ENCODE measurements around the gene RASA3.
A peak's percentile ranks its signal among the peaks of the same experiment; 100 is the strongest.

The RASA3 gene

DNA sequence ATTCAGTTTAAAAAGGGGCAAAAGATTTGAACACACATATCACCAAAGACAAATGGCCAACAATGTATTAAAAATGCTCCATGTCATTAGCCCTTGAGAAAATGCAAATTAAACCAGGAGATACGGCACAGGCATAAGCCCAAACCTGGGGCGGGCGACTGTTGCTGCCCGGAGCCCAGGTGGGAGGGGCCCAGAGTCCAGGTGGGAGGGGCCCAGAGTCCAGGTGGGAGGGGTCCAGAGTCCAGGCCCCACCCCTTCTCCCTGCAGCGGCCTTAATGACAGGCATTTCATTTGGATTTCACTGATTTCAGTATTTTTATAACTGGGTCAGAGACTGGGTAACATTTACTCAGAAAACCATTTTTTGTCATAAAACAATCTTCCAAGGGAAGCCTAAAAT is 78.2 kb downstream of the RASA3 start:
- no peak for DNase-seq (ENCODE audit: low read depth)

GRCh38 chr13:114053026-114053425 is 79.4 kb downstream of the RASA3 start:
- no peak for DNase-seq (ENCODE audit: low read depth)

DNA sequence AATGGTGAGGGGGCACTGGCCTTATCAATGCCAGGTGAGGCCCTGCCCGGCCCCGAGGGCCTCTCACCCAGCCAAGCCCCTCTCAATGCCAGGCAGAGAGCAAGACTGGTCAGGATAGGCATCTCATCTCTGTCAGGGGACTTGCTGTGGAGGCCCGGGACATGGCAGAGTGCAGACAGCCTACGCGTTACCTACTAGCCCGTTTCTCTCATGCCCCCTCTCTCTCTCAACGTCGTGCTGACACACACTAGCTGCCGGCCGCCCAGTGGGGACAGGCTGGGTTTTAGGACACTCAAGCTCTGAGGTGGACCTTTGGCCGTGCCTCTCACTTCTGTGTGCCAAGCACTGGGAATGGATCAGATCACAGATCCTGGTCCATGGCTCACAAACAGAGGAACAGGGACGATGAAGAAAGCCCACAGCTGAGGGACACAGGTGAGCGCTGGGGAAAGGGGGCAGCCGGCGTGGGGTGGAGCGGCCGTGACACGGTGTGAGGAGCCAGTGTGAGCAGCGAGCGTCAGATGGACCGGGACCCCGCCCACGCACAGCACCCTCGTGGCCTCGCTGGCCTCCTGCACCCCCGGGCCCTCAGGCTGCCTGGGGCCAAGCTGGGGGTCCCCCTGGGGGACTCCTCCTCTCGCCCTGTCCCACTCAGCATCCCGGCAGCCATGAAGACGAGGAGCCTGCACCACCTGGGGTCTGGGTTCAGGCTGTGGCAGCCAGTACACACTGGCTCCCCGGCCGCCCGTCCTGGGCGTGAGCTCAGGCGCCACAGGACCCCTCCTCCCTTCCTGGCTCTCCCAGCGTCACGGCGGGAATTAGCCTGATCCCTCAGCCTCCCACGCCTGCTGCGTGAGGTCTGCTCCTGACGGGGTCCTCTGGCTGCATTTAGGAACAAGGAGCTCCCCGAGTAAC is 81.6 kb downstream of the RASA3 start:
- no peak for DNase-seq (ENCODE audit: low read depth)

DNA sequence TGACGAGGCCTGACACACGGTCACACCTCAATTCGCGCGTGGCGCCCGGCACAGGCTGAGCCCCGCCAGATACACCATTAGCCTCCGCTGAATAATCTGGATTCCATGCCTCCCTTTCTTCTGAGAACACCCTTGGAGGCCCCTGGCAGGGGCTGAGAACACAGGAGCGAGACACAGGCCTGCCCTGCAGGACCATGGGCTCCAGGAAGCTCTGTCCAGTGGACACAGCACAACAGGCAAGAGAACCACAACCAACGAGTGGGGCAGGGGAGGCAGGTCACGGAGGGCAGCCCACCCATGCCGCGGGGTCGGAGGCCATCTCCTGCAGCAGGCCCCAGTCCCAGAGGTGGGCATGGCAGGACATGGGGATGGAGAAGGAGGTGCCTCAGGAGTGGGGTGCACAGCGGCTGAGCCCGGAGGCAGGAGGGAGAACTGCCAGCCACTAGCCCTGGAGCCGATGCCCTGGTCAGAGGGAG is 82.8 kb downstream of the RASA3 start:
- no peak for DNase-seq (ENCODE audit: low read depth)

DNA sequence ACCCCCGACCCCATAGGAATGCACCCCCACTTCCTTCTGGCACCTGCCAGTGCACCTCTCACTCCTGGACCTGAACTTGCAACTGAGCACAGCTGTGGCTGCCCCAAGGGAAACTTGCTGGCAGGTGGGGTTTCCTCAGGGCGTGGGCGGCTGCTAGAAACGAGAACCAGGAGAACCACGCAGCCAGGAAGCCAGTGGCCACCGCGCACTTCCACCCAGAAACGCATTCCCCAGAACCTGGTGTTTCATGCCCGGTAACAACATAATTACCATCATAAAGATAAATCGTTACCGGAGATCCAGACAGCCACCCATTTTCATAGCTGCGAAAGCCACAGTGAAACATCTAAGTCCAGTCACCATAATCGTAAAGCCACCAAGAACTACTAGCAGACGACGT is 83.4 kb downstream of the RASA3 start:
- peak; percentile 41 for DNase-seq (ENCODE audit: low read depth)

DNA sequence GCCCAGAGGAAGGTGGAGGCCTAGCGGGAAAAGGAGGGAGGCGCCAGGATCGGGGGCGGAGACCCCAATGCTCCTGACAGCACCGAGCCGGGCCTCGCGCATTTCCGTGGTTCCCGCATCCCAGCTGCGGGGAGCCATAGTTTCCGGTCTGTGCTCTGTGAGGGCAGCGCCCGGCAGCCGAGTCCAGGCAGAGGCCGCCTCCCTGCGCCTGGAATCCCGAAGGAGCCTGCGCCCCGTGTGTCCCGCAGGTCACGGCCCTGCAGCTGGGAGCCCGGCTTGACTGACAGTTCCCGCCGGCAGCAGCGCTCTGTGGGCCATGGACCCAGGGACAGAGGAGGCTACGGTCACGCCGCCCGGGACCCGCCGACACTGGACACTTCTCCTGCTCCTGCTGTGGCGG is 84.0 kb downstream of the RASA3 start:
- no peak for DNase-seq (ENCODE audit: low read depth)

DNA sequence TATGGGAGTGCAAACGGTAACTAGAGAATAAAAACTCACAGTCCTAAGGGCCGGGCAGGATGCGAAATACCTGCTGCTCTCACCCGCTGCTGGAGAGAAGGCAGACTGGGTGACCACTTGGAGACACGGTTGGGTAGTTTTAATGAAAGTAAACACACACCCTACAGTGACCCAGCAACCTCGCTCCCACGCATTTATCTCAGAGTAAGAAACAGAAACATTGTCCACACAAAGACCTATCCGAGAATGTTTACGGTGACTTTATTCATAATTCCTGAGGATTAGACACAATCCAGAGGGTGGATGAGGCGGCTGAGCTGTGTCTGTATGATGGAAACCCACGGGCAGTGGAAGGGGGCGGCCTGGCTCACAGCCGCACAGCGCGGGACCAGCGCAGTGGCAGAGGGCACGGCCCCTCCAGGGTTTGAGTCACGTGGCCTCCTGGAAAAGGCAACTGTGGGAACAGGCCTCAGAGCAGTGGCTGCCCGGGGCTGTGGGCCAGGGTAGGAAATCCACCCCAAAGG is 85.0 kb downstream of the RASA3 start:
- no peak for DNase-seq (ENCODE audit: low read depth)

DNA sequence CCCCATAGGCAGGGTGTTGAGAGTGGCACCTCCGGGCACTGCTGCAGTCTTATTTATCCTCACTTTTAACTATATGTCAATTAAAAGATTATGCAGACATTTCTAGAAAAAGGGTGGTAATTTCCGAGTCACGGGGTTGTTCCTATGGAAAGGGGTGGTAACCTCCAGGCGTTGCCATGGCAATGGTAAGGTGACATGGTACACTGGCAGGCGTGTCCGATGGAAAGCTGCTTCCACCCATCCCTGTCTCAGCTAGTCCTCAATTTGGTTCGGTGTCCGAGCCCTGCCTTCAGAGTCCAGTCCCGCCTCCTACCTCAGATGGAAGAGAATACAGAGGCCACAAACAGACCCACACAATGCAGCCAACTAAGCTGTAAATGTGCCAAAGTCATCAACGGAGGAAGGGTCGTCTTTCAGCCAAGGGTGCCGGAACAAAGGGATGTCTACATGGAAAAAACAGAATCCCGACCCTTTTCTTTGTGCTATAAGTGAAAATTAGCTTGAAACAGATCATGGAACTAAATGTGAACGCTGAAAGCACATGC is 85.9 kb downstream of the RASA3 start:
- no peak for DNase-seq (ENCODE audit: low read depth)

DNA sequence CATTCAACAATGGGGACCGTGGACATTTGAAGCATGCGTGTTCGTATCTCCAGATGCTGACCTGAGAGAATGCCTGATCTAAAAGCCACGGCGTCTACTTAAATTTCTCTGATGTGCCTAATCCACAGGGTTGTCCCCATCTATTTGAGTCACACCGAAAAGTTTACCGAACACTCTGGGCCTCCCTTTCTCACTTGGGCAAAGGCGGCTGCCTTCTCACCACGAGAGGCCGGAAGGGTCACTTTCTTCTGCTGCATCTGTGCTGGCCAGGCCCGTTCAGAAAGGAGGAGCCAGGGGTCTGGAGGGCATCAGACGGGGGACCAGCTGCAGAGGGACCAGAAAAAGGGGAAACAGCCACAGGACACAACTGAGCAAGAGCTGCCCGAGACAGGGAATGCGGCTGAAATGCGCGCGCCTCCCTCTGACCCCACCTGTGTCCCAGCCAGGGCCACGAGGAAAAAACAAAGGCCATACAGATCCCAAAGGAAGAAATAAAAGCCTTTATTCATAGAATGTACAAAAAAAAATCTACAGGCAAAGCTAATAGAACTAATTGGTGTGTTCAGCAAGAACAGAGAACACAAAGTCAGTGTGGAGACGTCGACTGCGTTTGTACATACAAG is 87.2 kb downstream of the RASA3 start:
- DNase-seq (ENCODE audit: low read depth), result no peak

DNA sequence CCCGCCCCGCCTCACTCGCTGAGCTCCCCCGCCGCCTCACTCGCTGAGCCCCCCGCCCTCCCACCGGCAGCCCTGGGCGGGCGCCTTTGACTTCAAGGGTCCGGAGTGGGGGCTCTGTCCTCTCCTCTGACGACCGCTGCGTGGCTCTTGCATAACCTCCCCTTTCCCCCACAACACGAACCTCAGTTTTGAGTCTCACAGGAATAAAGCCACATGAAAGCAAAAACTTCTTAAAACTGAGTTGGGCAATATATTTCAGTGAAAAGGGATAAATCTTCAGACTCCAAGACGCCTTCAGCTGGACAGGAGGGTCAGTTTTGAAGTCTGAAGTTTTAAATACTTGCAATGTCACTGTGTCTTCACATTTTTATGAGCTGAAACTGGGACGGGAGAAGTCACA is 87.9 kb downstream of the RASA3 start:
- no peak for DNase-seq (ENCODE audit: low read depth)

DNA sequence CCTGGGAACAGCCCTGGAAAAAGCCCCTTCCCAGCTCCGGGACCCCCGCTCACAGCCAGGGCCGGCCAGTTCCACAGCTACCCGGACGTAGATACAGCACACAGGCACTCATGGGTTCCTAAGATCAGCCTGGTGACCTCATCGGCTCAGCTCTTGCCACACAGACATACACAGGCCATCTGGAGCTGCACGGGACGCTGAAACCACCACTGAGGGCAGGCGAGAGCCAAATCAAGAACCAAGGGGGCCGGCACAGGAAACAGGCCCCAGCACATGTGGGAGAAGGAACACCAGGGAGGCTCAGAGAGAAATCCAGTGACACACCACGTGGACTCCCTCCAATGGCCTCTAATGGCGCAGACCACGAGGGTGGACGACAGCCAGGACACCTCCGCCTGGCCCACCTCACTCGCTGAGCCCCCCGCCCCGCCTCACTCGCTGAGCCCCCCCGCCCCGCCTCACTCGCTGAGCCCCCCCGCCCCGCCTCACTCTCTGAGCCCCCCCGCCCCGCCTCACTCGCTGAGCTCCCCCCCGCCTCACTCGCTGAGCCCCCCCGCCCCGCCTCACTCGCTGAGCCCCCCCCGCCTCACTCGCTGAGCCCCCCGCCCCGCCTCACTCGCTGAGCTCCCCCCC is 88.9 kb downstream of the RASA3 start:
- DNase-seq (ENCODE audit: low read depth), result no peak

DNA sequence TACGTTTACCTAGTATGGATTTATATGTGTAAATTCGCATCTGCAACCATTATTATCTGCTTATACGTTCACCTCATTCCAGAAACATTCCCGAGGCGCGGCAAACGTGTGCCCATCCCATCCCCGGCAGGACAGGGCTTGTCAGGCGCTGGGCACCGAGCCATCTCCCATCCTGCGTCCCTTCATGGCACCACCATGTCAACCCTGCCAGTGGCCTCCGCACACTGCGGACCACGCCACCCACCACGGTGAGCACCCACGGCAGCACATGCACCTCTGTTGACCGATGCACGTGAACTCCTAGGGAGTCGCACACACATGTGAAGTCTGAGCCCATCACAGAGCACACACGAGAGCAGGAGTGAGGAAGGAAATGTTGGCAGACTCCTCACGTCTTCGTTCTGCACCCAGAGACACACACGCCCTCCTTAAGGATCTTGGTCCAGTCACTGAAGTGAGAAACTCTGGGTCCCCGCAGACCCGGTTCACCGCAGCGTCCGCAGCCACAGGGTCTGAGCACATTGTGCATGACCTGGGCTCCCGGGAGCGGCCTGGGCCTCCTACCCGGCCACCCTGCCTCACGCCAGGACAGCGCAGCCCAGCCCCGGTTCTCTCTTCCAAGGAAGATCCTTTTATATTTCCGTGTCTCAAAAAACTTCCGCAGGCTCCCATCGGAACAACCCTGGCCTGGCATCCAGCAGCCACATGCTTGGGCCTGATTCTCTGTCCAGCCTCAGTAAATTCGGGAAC is 90.2 kb downstream of the RASA3 start:
- DNase-seq (ENCODE audit: low read depth), result no peak

- DNase-seq (ENCODE audit: low read depth), result no peak
Measured at GRCh38 chr13:114041493-114041892, 90.9 kb downstream of the RASA3 start.

- no peak for DNase-seq (ENCODE audit: low read depth)
Measured at GRCh38 chr13:114039471-114040141, 92.8 kb downstream of the RASA3 start.

GRCh38 chr13:114038900-114039299 is 93.5 kb downstream of the RASA3 start:
- DNase-seq (ENCODE audit: low read depth), result no peak

- DNase-seq (ENCODE audit: low read depth), result no peak
Measured at GRCh38 chr13:114038211-114038613, 94.2 kb downstream of the RASA3 start.

- DNase-seq (ENCODE audit: low read depth), result no peak
Measured at GRCh38 chr13:114037674-114038073, 94.7 kb downstream of the RASA3 start.

DNA sequence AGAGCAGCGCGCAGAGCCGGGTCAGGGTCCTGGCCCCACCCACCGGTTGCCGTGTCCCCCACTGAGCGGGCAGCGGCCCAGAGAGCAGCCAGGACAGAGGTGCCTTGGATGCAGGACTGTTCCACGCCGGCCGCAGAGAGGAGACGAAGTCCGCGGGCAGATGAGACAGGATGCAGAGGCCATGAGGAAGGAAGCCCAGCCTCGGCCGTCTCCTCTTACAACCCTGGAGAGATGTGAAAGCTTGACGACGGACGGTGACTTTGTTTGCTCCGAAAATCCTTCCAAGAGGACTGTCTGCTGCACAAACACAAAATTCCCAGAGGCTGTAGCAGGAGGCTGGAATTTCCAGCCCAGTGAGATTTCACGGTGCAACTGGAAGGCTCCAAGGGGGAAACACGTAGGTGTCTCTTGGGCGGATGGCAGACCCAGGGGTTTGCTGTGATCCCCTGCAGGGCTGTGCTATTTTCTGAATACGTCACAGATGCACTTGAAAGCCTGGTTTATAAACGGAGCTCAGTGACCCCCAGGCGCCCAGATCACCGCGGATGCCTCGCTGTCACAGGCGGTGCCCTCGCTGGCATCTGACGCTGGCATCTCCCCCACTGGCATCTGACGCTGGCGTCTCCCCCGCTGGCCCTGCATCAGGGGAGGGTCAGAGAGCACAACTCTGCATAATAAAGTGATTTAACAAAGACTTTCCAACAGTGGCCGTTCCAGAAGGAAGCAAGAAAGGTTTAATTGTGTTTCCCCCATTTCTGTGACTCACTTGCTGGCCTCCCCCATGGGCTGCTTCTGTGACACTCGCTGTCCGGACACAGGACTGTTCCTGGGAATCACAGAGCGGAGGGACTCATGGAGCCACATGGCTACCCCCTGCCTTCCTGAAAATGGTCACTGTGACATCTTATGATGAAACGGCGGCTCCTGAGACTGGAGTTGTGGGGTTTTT is 96.6 kb downstream of the RASA3 start:
- no peak for DNase-seq (ENCODE audit: low read depth)

DNA sequence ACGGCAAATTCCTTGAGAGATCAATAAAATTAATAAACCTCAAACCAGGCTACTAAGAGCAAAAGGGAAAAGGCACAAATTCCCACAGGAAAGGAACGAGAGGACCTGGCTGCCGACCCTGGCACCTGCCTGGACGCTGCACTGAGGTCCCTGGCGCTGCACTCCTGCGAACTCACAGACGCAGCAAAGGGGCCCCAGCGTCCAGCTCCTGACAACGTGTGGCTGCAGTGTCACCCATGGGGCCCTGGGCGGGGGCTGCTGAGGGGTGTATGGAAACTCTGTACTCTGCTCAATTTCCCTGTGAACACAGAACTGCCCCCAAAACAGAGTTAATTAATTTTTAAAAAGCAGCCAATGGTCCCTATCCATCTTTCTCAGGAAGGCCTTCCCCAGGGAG is 97.2 kb downstream of the RASA3 start:
- DNase-seq (ENCODE audit: low read depth), result no peak

- DNase-seq (ENCODE audit: low read depth), result no peak
Measured at GRCh38 chr13:114034481-114034891, 97.9 kb downstream of the RASA3 start.
